K562 (cell line): ENCODE data around the gene SF3A2. TPM values are rescaled to one million over a fixed set of nuclear protein-coding genes. Genes with fewer than 3 reads are reported as not detected.

Experiments
- AFF1 ChIP-seq, 2 experiments: fragments of 450-650 bp; IDR thresholded peaks; 2 replicates each; pipeline ENCODE4 v1.6.1; 2018; ENCODE audit warnings: mild to moderate bottlenecking in 2 of 2, low read depth in 1 of 2; ENCODE audit not compliant: partially characterized antibody in 2 of 2
- CCNT2 ChIP-seq: IDR thresholded peaks from 2 replicates; pipeline ENCODE4 v1.6.1; 2011; ENCODE audit warnings: borderline replicate concordance, low read depth, mild to moderate bottlenecking, moderate library complexity, mixed read lengths, low read length; ENCODE audit not compliant: insufficient read length; ENCODE audit errors: extremely low read depth
- NR2C2 ChIP-seq, 2 experiments: fragments of 200-800 bp in 1 of 2; sonication (Bioruptor generic) in 1 of 2; sonication (generic) in 1 of 2; formaldehyde crosslinking in 1 of 2; IDR thresholded peaks; 2 replicates each; pipeline versions ENCODE4 v1.6.1 to v1.8.0; 2016 to 2022; ENCODE audit warnings: mild to moderate bottlenecking in 1 of 2, missing compliant biosample characterization in 1 of 2, missing genetic modification characterization in 1 of 2, missing genetic modification reagents in 1 of 2
- PCBP1 ChIP-seq: fragments of 200-400 bp; formaldehyde crosslinking; IDR thresholded peaks from 2 replicates; pipeline ENCODE4 v1.6.1; 2018; ENCODE audit warnings: mild to moderate bottlenecking, low read depth, low read length; ENCODE audit not compliant: poor library complexity, severe bottlenecking
- PHTF2 ChIP-seq: fragments of 250-450 bp; sonication (Bioruptor Pico); IDR thresholded peaks from 2 replicates; pipeline ENCODE4 v1.5.0; 2021; ENCODE audit warnings: mild to moderate bottlenecking
- POLR2G ChIP-seq: fragments of 200-400 bp; formaldehyde crosslinking; IDR thresholded peaks from 2 replicates; pipeline ENCODE4 v1.6.1; 2017; ENCODE audit warnings: low read depth, mild to moderate bottlenecking, antibody characterized with exemption, low read length, moderate library complexity
- PRPF4 ChIP-seq: fragments of 200-400 bp; formaldehyde crosslinking; IDR thresholded peaks from one replicate; pipeline ENCODE4 v1.6.1; 2017; ENCODE audit warnings: low read length, low read depth, mild to moderate bottlenecking; ENCODE audit not compliant: insufficient read depth, poor library complexity, severe bottlenecking
- SREBF1 ChIP-seq: fragments of 150-350 bp; IDR thresholded peaks from 2 replicates; pipeline ENCODE4 v1.6.1; 2014; ENCODE audit warnings: antibody characterized with exemption, low read depth, low read length, borderline replicate concordance
- TSHZ1 ChIP-seq: fragments of 250-450 bp; sonication (Bioruptor Pico); IDR thresholded peaks from 2 replicates; pipeline ENCODE4 v1.4.0; 2020; ENCODE audit warnings: mild to moderate bottlenecking, moderate library complexity
- VEZF1 ChIP-seq: fragments of 200-800 bp; sonication (Bioruptor generic); IDR thresholded peaks from 2 replicates; pipeline ENCODE4 v1.6.1; 2017; ENCODE audit warnings: missing genetic modification characterization, missing compliant biosample characterization
- ZFPM2 ChIP-seq: fragments of 250-450 bp; sonication (Bioruptor Pico); IDR thresholded peaks from 2 replicates; pipeline ENCODE4 v1.5.1; 2022; ENCODE audit warnings: mild to moderate bottlenecking
- ZNF12 ChIP-seq: sonication (generic); formaldehyde crosslinking; IDR thresholded peaks from 2 replicates; pipeline ENCODE4 v1.4.0; 2020; ENCODE audit warnings: mild to moderate bottlenecking, missing genetic modification reagents
- ZNF830 ChIP-seq: fragments of 250-450 bp; sonication (Bioruptor Pico); IDR thresholded peaks from 2 replicates; pipeline ENCODE4 v1.5.0; 2021; ENCODE audit warnings: mild to moderate bottlenecking
- polyA plus RNA-seq, 8 experiments: library from polyadenylated mRNA; depleted of rRNA in 4 of 8; stranded (reverse) in 5 of 8; unstranded in 3 of 8; fragments of >200 nt; fragmentation: Nextera tagmentation in 2 of 8; fragmentation: Illumina TruSeq in 1 of 8; extraction: Ambion mirVana in 2 of 8; extraction: Trizol in 1 of 8; gene quantifications; 2 replicates each; pipeline versions ENCODE4 v1.2.1 to v1.2.3, GENCODE V29; 2011 to 2014; ENCODE audit warnings: inconsistent platforms in 1 of 8, missing spikeins in 1 of 8
- total RNA-seq, 7 experiments: library from RNA; depleted of rRNA in 6 of 7; stranded (reverse); fragments of >200 nt in 6 of 7; fragmentation: Illumina TruSeq in 2 of 7; extraction: Trizol in 2 of 7; gene quantifications; 2 replicates each; pipeline versions ENCODE4 v1.2.1 to v1.2.3, GENCODE V29; 2011 to 2021; ENCODE audit warnings: low replicate concordance in 1 of 7

SF3A2 gene
- total and polyA plus RNA-seq, 9 of the 15 experiments (the other 6 are each of a cell fraction or from before 2014, with no cell fraction given), result 0.17 to 194 (median 22.8) TPM

- TF ChIP-seq VEZF1 (CRISPR knock-in tag) (peak; percentile 94), CCNT2 (peak; percentile 66), PCBP1 (peak; percentile 83), AFF1 (IDR thresholded peaks at IDR 0.05; ENCODE audit: low read depth in 1 of 2, partially characterized antibody in 2 of 2) (no peak), POLR2G (peak; percentile 81), NR2C2 (CRISPR knock-in tag; IDR thresholded peaks at IDR 0.05) (0 out of 2 replicates have a peak, but pooled peaks have one; percentile 14), NR2C2 (tag; IDR thresholded peaks at IDR 0.05) (peak; percentile 37; the same call in 1 of the 2 replicates), ZFPM2 (CRISPR knock-in tag) (no peak), PHTF2 (CRISPR knock-in tag) (0 out of 2 replicates have a peak, but pooled peaks have one; percentile 76), ZNF12 (CRISPR knock-in tag) (0 out of 2 replicates have a peak, but pooled peaks have one; percentile 4), SREBF1 (no peak), PRPF4 (peak; percentile 31), TSHZ1 (CRISPR knock-in tag) (no peak), ZNF830 (peak; percentile 68; the same call in 1 of the 2 replicates)
Observed at GRCh38 chr19:2270423-2271233, 34.0 kb downstream of the SF3A2 start (continued).
